Colonic mucosa (tissue), 4 donors: ENCODE data around the gene TUBA3E. TPM values are rescaled to one million over a fixed set of nuclear protein-coding genes. Genes with fewer than 3 reads are reported as not detected.
"Not testable (repeated sequence)": the region's sequence is repeated elsewhere in the genome, so short reads cannot be mapped to it uniquely, and the experiment has no call there.

Experiments
- DNase-seq: peaks from one replicate; pipeline ENCODE4 v3.0.0-alpha.2; 2020
- H3K27ac ChIP-seq: fragments of 200-600 bp; one replicate; pipeline ENCODE4 v1.8.0; 2021
- H3K27me3 ChIP-seq: fragments of 200-600 bp; one replicate; pipeline ENCODE4 v1.8.0; 2021
- H3K36me3 ChIP-seq: fragments of 200-600 bp; one replicate; pipeline ENCODE4 v1.8.0; 2021
- H3K4me1 ChIP-seq: fragments of 200-600 bp; one replicate; pipeline ENCODE4 v1.8.0; 2021; ENCODE audit warnings: mild to moderate bottlenecking
- H3K4me3 ChIP-seq: fragments of 200-600 bp; one replicate; pipeline ENCODE4 v1.8.0; 2021
- H3K9ac ChIP-seq, 2 donors: one replicate each; pipeline ENCODE4 v1.7.0; 2013; ENCODE audit warnings: control low read depth in 2 of 2, low read depth in 2 of 2, low read length in 2 of 2
- H3K9me3 ChIP-seq: fragments of 200-600 bp; one replicate; pipeline ENCODE4 v1.8.0; 2021
- CTCF ChIP-seq: fragments of 200-600 bp; IDR thresholded peaks from one replicate; pipeline ENCODE4 v1.8.0; 2022; ENCODE audit warnings: antibody characterized with exemption, mild to moderate bottlenecking
- intact Hi-C: fragments of 100-400 bp; cut with DNase I; formaldehyde crosslinking; loops from one replicate; pipeline ENCODE4 v1.14.1; 2022
- total RNA-seq, 2 donors: library from RNA; stranded (reverse); fragmentation: NEBNext Ultra II Directional in 1 of 2; extraction: Animal tissue kit (Norgen Biotek cat#: 25700) in 1 of 2; gene quantifications; one replicate each; pipeline ENCODE4 v1.2.1, GENCODE V29; 2021
- donor health status: healthy.
- donor health status: DM: no; HTN: no; CAD: no.
- donor health status: DM: no; HTN: no; CAD: no.

TUBA3E gene
- total RNA-seq, 2 donors from 2014 or later = not detected

GRCh38 chr2:130195089-130195635 is 3.1 kb downstream of the TUBA3E start:
- DNase-seq, H3K4me3 ChIP-seq, H3K27me3 ChIP-seq, H3K27ac ChIP-seq, H3K4me1 ChIP-seq, H3K9ac ChIP-seq, intact Hi-C loops, H3K36me3 ChIP-seq, H3K9me3 ChIP-seq: not testable (repeated sequence)

GRCh38 chr2:130193824-130194223 is 4.4 kb downstream of the TUBA3E start:
- H3K4me1 ChIP-seq, H3K36me3 ChIP-seq, H3K4me3 ChIP-seq, H3K9me3 ChIP-seq, H3K27me3 ChIP-seq, H3K27ac ChIP-seq, H3K9ac ChIP-seq, intact Hi-C loops, DNase-seq: not testable (repeated sequence)

- H3K36me3 ChIP-seq, DNase-seq, H3K4me3 ChIP-seq, intact Hi-C loops, H3K9me3 ChIP-seq, H3K4me1 ChIP-seq, H3K27me3 ChIP-seq, H3K27ac ChIP-seq, H3K9ac ChIP-seq: not testable (repeated sequence)
Observed at GRCh38 chr2:130192451-130192850, 5.8 kb downstream of the TUBA3E start.

GRCh38 chr2:130191319-130191718 is 6.9 kb downstream of the TUBA3E start:
- H3K36me3 ChIP-seq, H3K27me3 ChIP-seq, DNase-seq, intact Hi-C loops, H3K9me3 ChIP-seq, H3K4me3 ChIP-seq, H3K4me1 ChIP-seq, H3K9ac ChIP-seq, H3K27ac ChIP-seq: not testable (repeated sequence)

GRCh38 chr2:130190237-130190636 is 8.0 kb downstream of the TUBA3E start:
- Histone ChIP-seq H3K9me3 (no peaks in the 10 kb centered on the region), H3K4me1 (no peaks in the 10 kb centered on the region), H3K27me3 (no peaks in the 10 kb centered on the region), H3K36me3 (no peaks in the 10 kb centered on the region), H3K27ac (no peak overlapping the region), H3K4me3 (no peak overlapping the region), H3K9ac (no peak overlapping the region)
- DNase-seq = no peak
- intact Hi-C loops = no loop called here
- no peak for TF ChIP-seq CTCF

- intact Hi-C loops = loop anchor here (5.0 kb wide), 1 partner anchor 1298 kb away; no protein-coding TSS in a partner anchor
- H3K4me1 ChIP-seq, DNase-seq: not testable (repeated sequence)
Observed at GRCh38 chr2:130188958-130189357, 9.3 kb downstream of the TUBA3E start.

GRCh38 chr2:130187859-130188792 is 10.1 kb downstream of the TUBA3E start:
- not testable (repeated sequence) for H3K9ac ChIP-seq, H3K36me3 ChIP-seq, H3K27ac ChIP-seq, H3K4me1 ChIP-seq, DNase-seq, H3K27me3 ChIP-seq, H3K9me3 ChIP-seq, H3K4me3 ChIP-seq
- intact Hi-C loops = loop anchor here (5.0 kb wide), 1 partner anchor 1299 kb away; no protein-coding TSS in a partner anchor

More at GRCh38 chr2:130188958-130189357, 9.3 kb downstream of the TUBA3E start:
- not testable (repeated sequence) for H3K9ac ChIP-seq, H3K27me3 ChIP-seq, H3K9me3 ChIP-seq, H3K36me3 ChIP-seq, H3K27ac ChIP-seq, H3K4me3 ChIP-seq

- no peak for TF ChIP-seq CTCF
- Histone ChIP-seq H3K4me1 (no peaks in the 10 kb centered on the region), H3K27me3 (no peaks in the 10 kb centered on the region), H3K9ac (no peak overlapping the region), H3K36me3 (no peaks in the 10 kb centered on the region), H3K9me3 (no peaks in the 10 kb centered on the region), H3K4me3 (no peak overlapping the region), H3K27ac (no peak overlapping the region)
- DNase-seq = no peak
- intact Hi-C loops = loop anchor here (5.0 kb wide), 1 partner anchor 1300 kb away; no protein-coding TSS in a partner anchor
Observed at GRCh38 chr2:130187268-130187667, 11.0 kb downstream of the TUBA3E start.
